ENCODE data around the gene EIF2AK2. TPM values are rescaled to one million over a fixed set of nuclear protein-coding genes. Genes with fewer than 3 reads are reported as not detected.

The EIF2AK2 gene
- total RNA-seq, 3 donors from 2014 or later = 22.3 to 33.2 (median 23.5) TPM

- Histone ChIP-seq H3K4me1 (no peaks in the 10 kb centered on the region), H3K36me3 (no peaks in the 10 kb centered on the region), H3K9me3 (no peaks in the 10 kb centered on the region), H3K27me3 (no peaks in the 10 kb centered on the region), H3K27ac (no peak overlapping the region), H3K4me3 (no peak overlapping the region)
- TF ChIP-seq POLR2A (IDR thresholded peaks at IDR 0.05) = no peak
- TF ChIP-seq POLR2AphosphoS5 (IDR thresholded peaks at IDR 0.05) = no peak
- TF ChIP-seq CTCF (IDR thresholded peaks at IDR 0.05) = no peak
- DNase-seq (ENCODE audit: low spot score in 2 of 2) = no peak
- intact Hi-C loops (cut with DNase I; ENCODE audit: low total_unique reads) = loop anchor here (10.0 kb wide), 1 partner anchor 1243 kb away; no protein-coding TSS in a partner anchor
These were observed 39.2 kb downstream of the EIF2AK2 start for GRCh38 chr2:37117566-37117965.

- no peaks in the 10 kb centered on the region for H3K9me3 ChIP-seq
These were observed 44.8 kb downstream of the EIF2AK2 start for GRCh38 chr2:37111958-37112357.

GRCh38 chr2:37110306-37111212 is 46.2 kb downstream of the EIF2AK2 start:
- intact Hi-C loops (cut with DNase I; ENCODE audit: low total_unique reads) = loop anchor here (10.0 kb wide), 1 partner anchor 1236 kb away; no protein-coding TSS in a partner anchor
- H3K9me3 ChIP-seq = no peaks in the 10 kb centered on the region
- TF ChIP-seq POLR2AphosphoS5 (IDR thresholded peaks at IDR 0.05) (no peak), CTCF (IDR thresholded peaks at IDR 0.05) (no peak), POLR2A (IDR thresholded peaks at IDR 0.05) (no peak)
- H3K27ac ChIP-seq = no peak overlapping the region
- H3K4me3 ChIP-seq = no peak overlapping the region
- DNase-seq (ENCODE audit: low spot score in 2 of 2) = no peak
- peaks cover 4% of the 10 kb centered on the region for H3K36me3 ChIP-seq
- H3K4me1 ChIP-seq = no peaks in the 10 kb centered on the region
- no peaks in the 10 kb centered on the region for H3K27me3 ChIP-seq

More at GRCh38 chr2:37111958-37112357, 44.8 kb downstream of the EIF2AK2 start:
- intact Hi-C loops (cut with DNase I; ENCODE audit: low total_unique reads) = loop anchor here (10.0 kb wide), 1 partner anchor 1237 kb away; no protein-coding TSS in a partner anchor
- no peaks in the 10 kb centered on the region for H3K4me1 ChIP-seq
- no peaks in the 10 kb centered on the region for H3K36me3 ChIP-seq
- no peak overlapping the region for H3K4me3 ChIP-seq
- DNase-seq (ENCODE audit: low spot score in 2 of 2) = no peak
- no peak overlapping the region for H3K27ac ChIP-seq
- no peaks in the 10 kb centered on the region for H3K27me3 ChIP-seq
- TF ChIP-seq POLR2A (IDR thresholded peaks at IDR 0.05) (no peak), POLR2AphosphoS5 (IDR thresholded peaks at IDR 0.05) (no peak), CTCF (IDR thresholded peaks at IDR 0.05) (no peak)

GRCh38 chr2:37109523-37109922 is 47.3 kb downstream of the EIF2AK2 start:
- intact Hi-C loops (cut with DNase I; ENCODE audit: low total_unique reads) = no loop called here
- H3K27ac ChIP-seq = no peak overlapping the region
- TF ChIP-seq POLR2AphosphoS5 (IDR thresholded peaks at IDR 0.05) = no peak
- no peak for TF ChIP-seq POLR2A (IDR thresholded peaks at IDR 0.05)
- no peak for TF ChIP-seq CTCF (IDR thresholded peaks at IDR 0.05)
- no peak overlapping the region for H3K4me3 ChIP-seq
- DNase-seq (ENCODE audit: low spot score in 2 of 2) = no peak
- H3K4me1 ChIP-seq = no peaks in the 10 kb centered on the region
- H3K9me3 ChIP-seq = no peaks in the 10 kb centered on the region
- no peaks in the 10 kb centered on the region for H3K27me3 ChIP-seq
- H3K36me3 ChIP-seq = peaks cover 5% of the 10 kb centered on the region

- no peak overlapping the region for H3K4me3 ChIP-seq
- H3K4me1 ChIP-seq = no peaks in the 10 kb centered on the region
- TF ChIP-seq CTCF (IDR thresholded peaks at IDR 0.05) = no peak
- no peak for TF ChIP-seq POLR2AphosphoS5 (IDR thresholded peaks at IDR 0.05)
- TF ChIP-seq POLR2A (IDR thresholded peaks at IDR 0.05) = no peak
- H3K27me3 ChIP-seq = no peaks in the 10 kb centered on the region
- no peak for DNase-seq (ENCODE audit: low spot score in 2 of 2)
- no peak overlapping the region for H3K27ac ChIP-seq
- intact Hi-C loops (cut with DNase I; ENCODE audit: low total_unique reads) = no loop called here
- H3K36me3 ChIP-seq = peaks cover 5% of the 10 kb centered on the region
- H3K9me3 ChIP-seq = no peaks in the 10 kb centered on the region
These were observed 51.6 kb downstream of the EIF2AK2 start for GRCh38 chr2:37105150-37105549.

Data from breast epithelium (tissue), 4 donors.